Lung (tissue), 12 donors: ENCODE data around the gene FAAP100. TPM values are rescaled to one million over a fixed set of nuclear protein-coding genes. Genes with fewer than 3 reads are reported as not detected.
"Not testable (repeated sequence)": the region's sequence is repeated elsewhere in the genome, so short reads cannot be mapped to it uniquely, and the experiment has no call there.

Experiments used
- ATAC-seq: fragments of 200-7000 bp; cut with Tn5 transposase; one replicate; pipeline ENCODE4 v1.9.1; 2020; ENCODE audit warnings: moderate number of reproducible peaks; ENCODE audit not compliant: insufficient read depth, low FRiP score
- DNase-seq, 3 donors: peaks; one replicate each; pipeline ENCODE4 v3.0.0-alpha.2; 2013 to 2017
- H3K27ac ChIP-seq, 2 donors: one replicate each; pipeline ENCODE4 v1.5.1; 2013; ENCODE audit warnings: mild to moderate bottlenecking in 2 of 2, moderate library complexity in 2 of 2, control low read depth in 1 of 2, inconsistent platforms in 1 of 2, low read depth in 1 of 2, low read length in 1 of 2
- H3K27me3 ChIP-seq, 3 donors: one replicate each; pipeline ENCODE4 v1.5.1; 2013; ENCODE audit warnings: low read length in 2 of 3; ENCODE audit not compliant: control insufficient read depth in 3 of 3, insufficient read depth in 3 of 3
- H3K36me3 ChIP-seq, 4 donors: one replicate each; pipeline ENCODE4 v1.5.1; 2013; ENCODE audit warnings: low read length in 4 of 4, mild to moderate bottlenecking in 1 of 4, moderate library complexity in 1 of 4; ENCODE audit not compliant: control insufficient read depth in 4 of 4, insufficient read depth in 4 of 4
- H3K4me1 ChIP-seq, 5 donors: one replicate each; pipeline ENCODE4 v1.5.1; 2013; ENCODE audit warnings: low read length in 5 of 5, mild to moderate bottlenecking in 2 of 5, moderate library complexity in 1 of 5; ENCODE audit not compliant: control insufficient read depth in 5 of 5, insufficient read depth in 5 of 5
- H3K4me3 ChIP-seq: one replicate; pipeline ENCODE4 v1.5.1; 2013; ENCODE audit warnings: mild to moderate bottlenecking, control low read depth, moderate library complexity
- H3K9ac ChIP-seq, 2 donors: one replicate each; pipeline ENCODE4 v1.5.1; 2013; ENCODE audit warnings: low read length in 2 of 2, control low read depth in 1 of 2; ENCODE audit not compliant: insufficient read depth in 1 of 2
- H3K9me3 ChIP-seq, 4 donors: one replicate each; pipeline ENCODE4 v1.5.1; 2013; ENCODE audit warnings: low read length in 3 of 4, mild to moderate bottlenecking in 1 of 4, moderate library complexity in 1 of 4; ENCODE audit not compliant: control insufficient read depth in 4 of 4, insufficient read depth in 3 of 4
- CTCF ChIP-seq: IDR thresholded peaks from 2 replicates; pipeline ENCODE4 v1.5.1; 2012; ENCODE audit warnings: mild to moderate bottlenecking; ENCODE audit errors: control extremely low read depth, extremely low read depth
- WGBS, 2 donors: extraction: QIAGEN DNeasy Blood & Tissue Kit; methylation state at CpG; one replicate each; pipeline ENCODE4 v1.1.7; 2013; 5-methylcytosine and 5-hydroxymethylcytosine counted together
- polyA plus RNA-seq, 2 donors: library from polyadenylated mRNA; stranded (reverse); fragments of 200-250 nt; gene quantifications; one replicate each; pipeline ENCODE4 v1.2.1, GENCODE V29; 2013
- total RNA-seq, 2 donors: library from RNA; depleted of rRNA in 1 of 2; stranded (reverse); fragments of >200 nt in 1 of 2; gene quantifications; one replicate each; pipeline ENCODE4 v1.2.1, GENCODE V29; 2014 to 2021
- donor health status: control.
- donor health status: control.
- donor health status: Bipolar disorder and iron deficiency.
- donor health status: healthy.
- donor health status: DM: yes; HTN: yes; CAD: no.

FAAP100 gene
- total and polyA plus RNA-seq, 4 donors = 20.8 to 34.4 (median 25.4) TPM

- no peak overlapping the region for H3K4me3 ChIP-seq
- no peaks in the 10 kb centered on the region for H3K9me3 ChIP-seq
- no peak for TF ChIP-seq CTCF
- no peak overlapping the region for H3K27ac ChIP-seq
- peaks cover 20 to 57% (median 36%) of the 10 kb centered on the region in 4 donors for H3K36me3 ChIP-seq
- ATAC-seq (no peak), DNase-seq (no peak)
- H3K27me3 ChIP-seq = no peaks in the 10 kb centered on the region
- no peak overlapping the region for H3K9ac ChIP-seq
- no peaks in the 10 kb centered on the region for H3K4me1 ChIP-seq
- 96% methylated on average over 8 of the region's 8 CpGs for WGBS, 2 donors
Measured at GRCh38 chr17:81590121-81590520, 38.0 kb upstream of the FAAP100 start.

- no peak for ATAC-seq
- no peak overlapping the region for H3K9ac ChIP-seq
- no peaks in the 10 kb centered on the region for H3K4me1 ChIP-seq
- H3K4me3 ChIP-seq = no peak overlapping the region
- no peak overlapping the region for H3K27ac ChIP-seq
- DNase-seq = no peak
- H3K9me3 ChIP-seq = no peaks in the 10 kb centered on the region
- no peak for TF ChIP-seq CTCF
- H3K27me3 ChIP-seq = no peaks in the 10 kb centered on the region
- WGBS, 2 donors = 94 to 98% methylated on average over 5 of the region's 5 CpGs
- peaks cover 20 to 52% (median 31%) of the 10 kb centered on the region in 4 donors for H3K36me3 ChIP-seq
Measured at GRCh38 chr17:81589612-81590011, 37.5 kb upstream of the FAAP100 start.

GRCh38 chr17:81586096-81586495 lies 33.9 kb upstream of the FAAP100 start:
- WGBS, 2 donors = 83 to 97% methylated on average over 4 of the region's 4 CpGs
- DNase-seq = no peak
- H3K9me3 ChIP-seq = no peaks in the 10 kb centered on the region
- H3K4me1 ChIP-seq = no peaks in the 10 kb centered on the region
- no peak overlapping the region for H3K4me3 ChIP-seq
- H3K27me3 ChIP-seq = no peaks in the 10 kb centered on the region
- no peak for TF ChIP-seq CTCF
- peaks cover 27 to 59% (median 35%) of the 10 kb centered on the region in 4 donors for H3K36me3 ChIP-seq
- ATAC-seq = no peak
- H3K9ac ChIP-seq = no peak overlapping the region
- H3K27ac ChIP-seq = no peak overlapping the region

GRCh38 chr17:81584771-81585170 lies 32.6 kb upstream of the FAAP100 start:
- 95 to 97% methylated on average over 14 of the region's 14 CpGs for WGBS, 2 donors
- H3K36me3 ChIP-seq = peaks cover 24 to 60% (median 35%) of the 10 kb centered on the region in 4 donors
- H3K9ac ChIP-seq, DNase-seq, H3K27ac ChIP-seq, H3K4me1 ChIP-seq, H3K27me3 ChIP-seq, ATAC-seq, H3K9me3 ChIP-seq, H3K4me3 ChIP-seq: not testable (repeated sequence)
